Activated T-cell treated with anti-CD3 and anti-CD28 coated beads for 4 hours (primary cell): ENCODE results near the gene AKNA.
"Not testable (repeated sequence)": the region's sequence is repeated elsewhere in the genome, so short reads cannot be mapped to it uniquely, and the experiment has no call there.

ENCODE experiments used
- DNase-seq: peaks from one replicate; pipeline ENCODE4 v3.0.0-alpha.2; 2020

AKNA gene

GRCh38 chr9:114335745-114336144 lies 52.0 kb downstream of the AKNA start:
- no peak for DNase-seq

GRCh38 chr9:114334490-114334889 lies 53.3 kb downstream of the AKNA start:
- DNase-seq: no peak

- not testable (repeated sequence) for DNase-seq
These were observed 54.1 kb downstream of the AKNA start for GRCh38 chr9:114333718-114334117.

GRCh38 chr9:114332474-114333040 lies 55.2 kb downstream of the AKNA start:
- DNase-seq: not testable (repeated sequence)

GRCh38 chr9:114331229-114332195 lies 56.3 kb downstream of the AKNA start:
- not testable (repeated sequence) for DNase-seq

- no peak for DNase-seq
These were observed 57.1 kb downstream of the AKNA start for GRCh38 chr9:114330636-114331035.

GRCh38 chr9:114329625-114330022 lies 58.2 kb downstream of the AKNA start, which contains the start of gene ORM2:
ORM2 (plus strand) TSS chr9:114329869; CDS start chr9:114329905, 36 bp downstream.
- not testable (repeated sequence) for DNase-seq

GRCh38 chr9:114328937-114329624 lies 58.7 kb downstream of the AKNA start:
- DNase-seq: not testable (repeated sequence)

GRCh38 chr9:114328357-114328820 lies 59.4 kb downstream of the AKNA start:
- DNase-seq: not testable (repeated sequence)

GRCh38 chr9:114327749-114328148 lies 60.0 kb downstream of the AKNA start:
- DNase-seq: no peak

GRCh38 chr9:114325684-114326254 lies 62.0 kb downstream of the AKNA start:
- not testable (repeated sequence) for DNase-seq

- not testable (repeated sequence) for DNase-seq
These were observed 62.8 kb downstream of the AKNA start for GRCh38 chr9:114324965-114325364.

- no peak for DNase-seq
These were observed 63.3 kb downstream of the AKNA start for GRCh38 chr9:114324492-114324891.

- not testable (repeated sequence) for DNase-seq
These were observed 63.9 kb downstream of the AKNA start for GRCh38 chr9:114323849-114324248.

GRCh38 chr9:114322831-114323531 lies 64.8 kb downstream of the AKNA start, which contains the start of gene ORM1:
ORM1 (plus strand) TSS chr9:114323098; CDS start chr9:114323134, 36 bp downstream.
- DNase-seq: not testable (repeated sequence)

- not testable (repeated sequence) for DNase-seq
These were observed 65.5 kb downstream of the AKNA start for GRCh38 chr9:114322160-114322818.

GRCh38 chr9:114321759-114322158 lies 66.0 kb downstream of the AKNA start:
- no peak for DNase-seq

GRCh38 chr9:114320710-114321109 lies 67.1 kb downstream of the AKNA start:
- DNase-seq: not testable (repeated sequence)

GRCh38 chr9:114319147-114319546 lies 68.6 kb downstream of the AKNA start:
- DNase-seq: no peak

- DNase-seq: no peak
These were observed 69.4 kb downstream of the AKNA start for GRCh38 chr9:114318416-114318815.

- no peak for DNase-seq
These were observed 70.0 kb downstream of the AKNA start for GRCh38 chr9:114317665-114318357.
